HG03135 (cell line): ENCODE measurements around the gene EMILIN1.

ENCODE experiments used
- ATAC-seq: cut with Tn5 transposase; IDR thresholded peaks from one replicate; pipeline ENCODE4 v1.9.1; 2021; ENCODE audit warnings: mild to moderate bottlenecking, moderate library complexity; ENCODE audit not compliant: unreplicated experiment

Gene EMILIN1

DNA sequence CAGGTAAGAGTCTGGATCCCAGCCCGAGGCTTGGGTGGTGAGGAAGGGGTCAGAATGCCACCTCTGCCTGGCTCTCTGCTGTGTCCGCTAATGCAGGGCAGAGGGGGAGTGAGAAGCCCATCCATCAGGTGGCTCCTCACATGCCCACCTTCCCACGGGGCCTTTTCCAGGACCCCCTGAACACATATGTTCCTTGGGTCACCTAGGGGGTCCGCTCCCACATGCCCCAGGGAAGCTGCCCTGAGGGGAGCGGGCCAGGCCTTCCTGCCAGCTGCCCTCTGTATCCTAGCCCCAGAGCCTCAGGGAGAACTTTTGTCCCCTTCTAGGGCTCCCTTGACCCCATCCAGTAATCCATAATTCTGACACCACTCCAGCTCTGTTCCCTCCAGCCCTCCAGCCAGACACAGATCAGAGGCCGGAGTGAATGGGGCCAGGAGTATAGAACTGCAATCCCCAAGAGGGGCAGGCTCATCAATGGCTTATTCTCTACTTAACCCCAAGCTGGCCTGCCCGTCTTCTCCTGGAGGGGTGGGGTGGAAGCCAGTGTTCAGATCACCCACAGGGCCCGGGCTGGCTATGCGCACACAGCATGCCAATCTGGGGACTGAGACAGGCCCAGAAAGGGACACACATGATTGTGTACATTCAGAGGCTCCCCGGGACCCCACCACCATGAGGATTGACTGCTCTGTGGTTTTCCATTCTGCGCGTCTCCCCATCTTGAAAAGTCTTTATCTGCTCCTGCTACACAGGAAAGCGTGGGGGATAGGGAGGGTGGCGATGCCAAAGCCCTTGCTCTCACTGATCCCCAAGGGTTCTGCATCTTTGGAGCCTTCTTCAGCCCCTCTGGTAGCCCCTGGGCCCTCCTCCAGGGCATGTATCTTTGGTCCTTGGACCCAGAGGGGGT lies 1.1 kb downstream of the EMILIN1 start:
- ATAC-seq: no peak

DNA sequence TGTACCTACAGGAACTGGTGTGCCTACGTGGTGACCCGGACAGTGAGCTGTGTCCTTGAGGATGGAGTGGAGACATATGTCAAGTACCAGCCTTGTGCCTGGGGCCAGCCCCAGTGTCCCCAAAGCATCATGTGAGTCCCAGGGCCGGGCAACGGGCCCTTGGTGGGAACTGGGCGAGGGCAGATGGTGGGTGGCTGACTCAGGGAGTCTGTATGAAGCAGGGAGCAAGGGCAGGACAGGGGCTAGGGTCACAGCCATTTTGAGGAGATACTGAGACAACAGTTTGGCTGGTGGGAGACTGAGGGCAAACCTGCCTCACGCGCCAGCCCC lies 1.7 kb downstream of the EMILIN1 start:
- no peak for ATAC-seq

DNA sequence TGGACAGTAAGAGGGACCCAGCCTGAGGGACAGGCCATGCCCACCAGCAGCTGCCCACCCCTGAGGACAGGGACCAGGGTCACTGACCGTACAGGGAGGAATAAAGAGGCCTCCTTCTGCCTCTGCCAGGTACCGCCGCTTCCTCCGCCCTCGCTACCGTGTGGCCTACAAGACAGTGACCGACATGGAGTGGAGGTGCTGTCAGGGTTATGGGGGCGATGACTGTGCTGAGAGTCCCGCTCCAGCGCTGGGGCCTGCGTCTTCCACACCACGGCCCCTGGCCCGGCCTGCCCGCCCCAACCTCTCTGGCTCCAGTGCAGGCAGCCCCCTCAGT lies 2.2 kb downstream of the EMILIN1 start:
- ATAC-seq: no peak

DNA sequence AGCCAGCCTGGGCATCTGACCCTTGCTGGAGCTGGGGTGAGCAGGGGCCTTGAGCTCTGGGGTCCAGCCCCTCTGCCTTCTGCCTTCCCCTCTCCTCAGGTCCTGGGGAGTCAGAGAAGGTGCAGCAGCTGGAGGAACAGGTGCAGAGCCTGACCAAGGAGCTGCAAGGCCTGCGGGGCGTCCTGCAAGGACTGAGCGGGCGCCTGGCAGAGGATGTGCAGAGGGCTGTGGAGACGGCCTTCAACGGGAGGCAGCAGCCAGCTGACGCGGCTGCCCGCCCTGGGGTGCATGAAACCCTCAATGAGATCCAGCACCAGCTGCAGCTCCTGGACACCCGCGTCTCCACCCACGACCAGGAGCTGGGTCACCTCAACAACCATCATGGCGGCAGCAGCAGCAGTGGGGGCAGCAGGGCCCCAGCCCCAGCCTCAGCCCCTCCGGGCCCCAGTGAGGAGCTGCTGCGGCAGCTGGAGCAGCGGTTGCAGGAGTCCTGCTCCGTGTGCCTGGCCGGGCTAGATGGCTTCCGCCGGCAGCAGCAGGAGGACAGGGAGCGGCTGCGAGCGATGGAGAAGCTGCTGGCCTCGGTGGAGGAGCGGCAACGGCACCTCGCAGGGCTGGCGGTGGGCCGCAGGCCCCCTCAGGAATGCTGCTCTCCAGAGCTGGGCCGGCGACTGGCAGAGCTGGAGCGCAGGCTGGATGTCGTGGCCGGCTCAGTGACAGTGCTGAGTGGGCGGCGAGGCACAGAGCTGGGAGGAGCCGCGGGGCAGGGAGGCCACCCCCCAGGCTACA lies 3.8 kb downstream of the EMILIN1 start:
- no peak for ATAC-seq

DNA sequence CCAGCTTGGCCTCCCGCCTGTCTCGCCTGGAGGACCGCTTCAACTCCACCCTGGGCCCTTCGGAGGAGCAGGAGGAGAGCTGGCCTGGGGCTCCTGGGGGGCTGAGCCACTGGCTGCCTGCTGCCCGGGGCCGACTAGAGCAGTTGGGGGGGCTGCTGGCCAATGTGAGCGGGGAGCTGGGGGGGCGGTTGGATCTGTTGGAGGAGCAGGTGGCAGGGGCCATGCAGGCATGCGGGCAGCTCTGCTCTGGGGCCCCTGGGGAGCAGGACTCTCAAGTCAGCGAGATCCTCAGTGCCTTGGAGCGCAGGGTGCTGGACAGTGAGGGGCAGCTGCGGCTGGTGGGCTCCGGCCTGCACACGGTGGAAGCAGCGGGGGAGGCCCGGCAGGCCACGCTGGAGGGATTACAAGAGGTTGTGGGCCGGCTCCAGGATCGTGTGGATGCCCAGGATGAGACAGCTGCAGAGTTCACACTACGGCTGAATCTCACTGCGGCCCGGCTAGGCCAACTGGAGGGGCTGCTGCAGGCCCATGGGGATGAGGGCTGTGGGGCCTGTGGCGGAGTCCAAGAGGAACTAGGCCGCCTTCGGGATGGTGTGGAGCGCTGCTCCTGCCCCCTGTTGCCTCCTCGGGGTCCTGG lies 4.5 kb downstream of the EMILIN1 start:
- ATAC-seq: no peak

DNA sequence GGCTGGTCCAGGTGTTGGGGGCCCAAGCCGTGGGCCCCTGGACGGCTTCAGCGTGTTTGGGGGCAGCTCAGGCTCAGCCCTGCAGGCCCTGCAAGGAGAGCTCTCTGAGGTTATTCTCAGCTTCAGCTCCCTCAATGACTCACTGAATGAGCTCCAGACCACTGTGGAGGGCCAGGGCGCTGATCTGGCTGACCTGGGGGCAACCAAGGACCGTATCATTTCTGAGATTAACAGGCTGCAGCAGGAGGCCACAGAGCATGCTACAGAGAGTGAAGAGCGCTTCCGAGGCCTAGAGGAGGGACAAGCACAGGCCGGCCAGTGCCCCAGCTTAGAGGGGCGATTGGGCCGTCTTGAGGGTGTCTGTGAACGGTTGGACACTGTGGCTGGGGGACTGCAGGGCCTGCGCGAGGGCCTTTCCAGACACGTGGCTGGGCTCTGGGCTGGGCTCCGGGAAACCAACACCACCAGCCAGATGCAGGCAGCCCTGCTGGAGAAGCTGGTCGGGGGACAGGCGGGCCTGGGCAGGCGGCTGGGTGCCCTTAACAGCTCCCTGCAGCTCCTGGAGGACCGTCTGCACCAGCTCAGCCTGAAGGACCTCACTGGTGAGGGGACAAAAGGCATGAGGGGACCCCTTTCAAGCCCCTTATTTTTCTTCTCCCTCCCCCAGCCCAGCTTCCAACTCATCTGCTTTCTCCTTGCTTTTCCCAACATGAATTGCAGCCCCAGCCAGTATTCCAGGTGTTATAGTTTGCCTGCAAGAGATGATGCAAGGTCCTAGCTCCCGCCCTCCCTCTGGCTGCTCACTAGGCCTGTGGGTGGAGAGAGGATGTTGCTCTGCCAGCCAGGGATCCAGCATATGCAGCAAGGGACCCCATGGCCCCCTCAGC lies 5.2 kb downstream of the EMILIN1 start:
- ATAC-seq: no peak

DNA sequence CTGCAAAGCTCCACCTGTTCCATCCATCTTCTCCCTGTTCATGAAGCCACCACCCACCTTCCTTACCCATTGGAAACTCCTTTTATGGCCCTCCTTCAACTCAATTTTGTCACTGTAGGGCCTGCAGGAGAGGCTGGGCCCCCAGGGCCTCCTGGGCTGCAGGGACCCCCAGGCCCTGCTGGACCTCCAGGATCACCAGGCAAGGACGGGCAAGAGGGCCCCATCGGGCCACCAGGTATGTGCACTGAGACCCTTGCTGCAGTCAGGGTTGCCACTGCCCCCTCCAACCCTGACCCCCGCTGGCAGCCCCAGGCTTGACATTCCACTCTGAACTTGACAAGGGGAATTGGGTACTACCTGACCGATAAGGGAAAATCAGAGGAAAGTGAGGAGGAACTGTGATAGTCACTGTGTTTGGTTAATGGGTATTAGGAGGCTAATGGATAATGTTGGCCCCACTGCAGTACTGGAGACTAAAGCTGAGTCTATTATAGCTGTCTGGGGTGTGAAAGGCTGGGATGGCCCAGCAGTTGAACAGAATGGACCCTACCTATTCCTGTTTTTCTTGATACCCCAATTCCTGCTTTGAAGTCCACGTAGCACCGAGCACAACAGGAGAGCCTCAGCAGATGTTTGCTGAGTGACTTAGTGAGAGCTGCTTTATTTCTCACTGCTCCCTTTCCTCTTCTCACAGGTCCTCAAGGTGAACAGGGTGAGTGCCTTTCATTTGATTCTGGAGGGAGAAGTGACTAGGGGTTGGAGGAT lies 6.1 kb downstream of the EMILIN1 start:
- no peak for ATAC-seq

DNA sequence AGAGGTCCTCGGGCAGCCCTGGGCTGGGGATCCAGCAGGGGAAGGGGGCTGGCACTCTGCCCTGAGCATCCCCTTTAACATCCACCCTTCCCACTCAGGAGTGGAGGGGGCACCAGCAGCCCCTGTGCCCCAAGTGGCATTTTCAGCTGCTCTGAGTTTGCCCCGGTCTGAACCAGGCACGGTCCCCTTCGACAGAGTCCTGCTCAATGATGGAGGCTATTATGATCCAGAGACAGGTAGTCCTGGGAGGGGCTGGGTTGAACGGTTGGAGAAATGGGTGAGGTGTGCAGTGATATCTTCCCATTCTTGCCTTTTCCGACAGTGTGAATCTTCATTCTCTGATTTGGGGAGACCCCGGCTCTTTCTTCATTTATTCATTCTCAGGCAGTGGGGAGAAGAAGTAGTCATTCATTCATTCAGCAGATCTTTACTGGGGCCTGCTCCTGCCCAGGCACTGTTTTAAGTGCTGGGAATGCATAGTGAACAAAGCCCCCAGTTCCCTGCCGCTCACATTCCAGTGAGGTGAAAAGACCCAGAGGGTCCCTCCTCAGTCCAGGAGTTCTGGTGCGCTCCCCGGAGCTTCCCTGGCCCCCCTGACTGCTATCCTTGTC lies 6.8 kb downstream of the EMILIN1 start:
- no peak for ATAC-seq

DNA sequence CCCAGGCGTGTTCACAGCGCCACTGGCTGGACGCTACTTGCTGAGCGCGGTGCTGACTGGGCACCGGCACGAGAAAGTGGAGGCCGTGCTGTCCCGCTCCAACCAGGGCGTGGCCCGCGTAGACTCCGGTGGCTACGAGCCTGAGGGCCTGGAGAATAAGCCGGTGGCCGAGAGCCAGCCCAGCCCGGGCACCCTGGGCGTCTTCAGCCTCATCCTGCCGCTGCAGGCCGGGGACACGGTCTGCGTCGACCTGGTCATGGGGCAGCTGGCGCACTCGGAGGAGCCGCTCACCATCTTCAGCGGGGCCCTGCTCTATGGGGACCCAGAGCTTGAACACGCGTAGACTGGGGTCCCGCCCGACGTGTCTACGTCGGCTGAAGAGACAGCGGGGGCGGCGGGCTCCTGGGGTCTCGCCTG lies 7.3 kb downstream of the EMILIN1 start:
- ATAC-seq: peak; percentile 4

DNA sequence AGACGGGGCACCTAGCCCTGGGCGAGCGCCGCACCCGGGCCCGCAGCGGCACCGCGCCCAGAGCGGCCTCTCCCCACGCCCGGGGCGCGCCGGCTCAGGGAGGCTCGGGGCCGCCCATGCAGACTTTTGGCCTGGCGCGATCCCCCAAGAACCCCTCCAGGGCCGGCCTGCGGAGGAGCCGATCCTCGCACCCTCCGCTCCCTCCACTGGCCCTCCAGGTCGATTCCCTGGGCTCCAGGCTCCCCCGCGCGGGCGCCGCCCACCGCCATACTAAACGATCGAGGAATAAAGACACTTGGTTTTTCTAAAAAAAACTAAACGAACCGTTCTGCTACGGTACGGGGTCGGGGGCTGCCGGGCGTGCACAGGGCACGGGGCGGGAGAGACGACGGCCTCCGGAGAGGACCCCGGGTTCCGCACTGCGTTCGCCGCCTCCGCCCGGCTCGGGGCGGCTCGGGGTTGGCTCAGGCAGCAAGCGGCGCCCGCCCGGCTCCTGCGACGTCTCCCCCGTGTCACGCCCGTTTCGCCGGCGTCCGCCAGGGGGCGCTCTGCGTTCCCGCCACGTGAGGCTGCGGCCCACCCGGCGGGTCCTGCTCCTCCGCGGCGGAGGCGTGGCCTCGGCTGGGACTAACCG lies 7.8 kb downstream of the EMILIN1 start:
- peak; percentile 74 for ATAC-seq

DNA sequence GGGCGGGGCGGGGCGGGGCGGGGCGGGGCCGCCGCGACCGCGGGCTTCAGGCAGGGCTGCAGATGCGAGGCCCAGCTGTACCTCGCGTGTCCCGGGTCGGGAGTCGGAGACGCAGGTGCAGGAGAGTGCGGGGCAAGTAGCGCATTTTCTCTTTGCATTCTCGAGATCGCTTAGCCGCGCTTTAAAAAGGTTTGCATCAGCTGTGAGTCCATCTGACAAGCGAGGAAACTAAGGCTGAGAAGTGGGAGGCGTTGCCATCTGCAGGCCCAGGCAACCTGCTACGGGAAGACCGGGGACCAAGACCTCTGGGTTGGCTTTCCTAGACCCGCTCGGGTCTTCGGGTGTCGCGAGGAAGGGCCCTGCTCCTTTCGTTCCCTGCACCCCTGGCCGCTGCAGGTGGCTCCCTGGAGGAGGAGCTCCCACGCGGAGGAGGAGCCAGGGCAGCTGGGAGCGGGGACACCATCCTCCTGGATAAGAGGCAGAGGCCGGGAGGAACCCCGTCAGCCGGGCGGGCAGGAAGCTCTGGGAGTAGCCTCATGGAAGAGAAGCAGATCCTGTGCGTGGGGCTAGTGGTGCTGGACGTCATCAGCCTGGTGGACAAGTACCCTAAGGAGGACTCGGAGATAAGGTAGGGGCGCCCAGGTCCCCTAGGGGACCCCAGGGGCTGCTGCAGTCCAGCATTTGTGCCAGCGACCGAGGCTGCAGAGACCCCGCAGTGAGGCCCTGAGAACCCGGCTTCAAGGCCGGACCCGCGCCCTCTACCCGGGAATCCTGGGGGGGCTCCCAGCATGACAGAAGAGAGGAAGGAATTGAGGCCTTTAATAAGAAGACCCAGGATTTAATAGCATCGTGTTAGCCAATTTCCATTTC lies 8.5 kb downstream of the EMILIN1 start, which contains the start of gene KHK:
KHK (plus strand) TSS at position 49 of the 870 bp plus-strand sequence; CDS start at position 537, 488 bp downstream.
- peak; percentile 12 for ATAC-seq

DNA sequence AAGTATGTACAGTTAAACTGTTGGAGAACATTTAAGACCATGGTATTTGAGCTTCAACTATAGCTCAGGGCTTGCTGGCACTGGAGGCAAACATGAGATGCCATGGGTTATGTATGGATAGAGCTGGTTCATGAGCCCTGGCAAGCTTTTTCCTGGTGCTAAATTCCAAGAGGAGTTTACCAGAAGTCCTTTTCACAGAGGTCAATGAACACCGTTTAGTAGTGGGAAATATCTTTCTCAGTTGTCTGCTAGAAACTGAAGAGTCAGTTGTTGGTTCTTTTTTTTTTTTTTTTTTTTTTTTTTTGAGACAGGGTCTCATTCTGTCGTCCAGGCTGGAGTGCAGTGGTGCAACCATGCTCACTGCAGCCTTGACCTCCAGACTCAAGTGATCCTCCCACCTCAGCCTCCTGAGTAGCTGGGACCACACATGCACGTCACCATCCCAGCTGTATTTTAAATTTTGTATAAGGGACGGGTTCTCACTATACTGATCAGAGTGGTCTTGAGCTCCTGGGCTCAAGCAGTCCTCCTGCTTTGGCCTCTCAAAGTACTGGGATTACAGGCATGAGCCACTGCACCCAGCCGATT lies 9.5 kb downstream of the EMILIN1 start:
- ATAC-seq: no peak

DNA sequence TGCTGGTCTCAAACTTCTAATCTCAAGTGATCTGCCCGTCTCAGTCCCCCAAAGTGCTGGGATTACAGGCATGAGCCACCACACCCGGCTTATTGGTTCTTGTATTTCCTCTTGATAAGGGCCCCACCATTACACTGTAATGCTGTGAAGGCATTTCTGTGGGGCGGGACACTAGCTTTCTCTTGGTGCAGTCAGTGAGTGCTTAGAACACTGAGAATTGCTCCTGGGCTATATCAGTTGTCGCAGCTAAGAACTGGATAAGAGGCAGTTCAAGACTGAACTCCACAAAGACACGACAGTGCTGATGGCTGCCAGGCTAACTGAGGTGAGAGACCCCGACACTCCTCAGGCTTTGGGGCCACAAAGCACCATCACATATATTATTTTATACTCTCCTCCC lies 10.2 kb downstream of the EMILIN1 start:
- ATAC-seq: no peak

DNA sequence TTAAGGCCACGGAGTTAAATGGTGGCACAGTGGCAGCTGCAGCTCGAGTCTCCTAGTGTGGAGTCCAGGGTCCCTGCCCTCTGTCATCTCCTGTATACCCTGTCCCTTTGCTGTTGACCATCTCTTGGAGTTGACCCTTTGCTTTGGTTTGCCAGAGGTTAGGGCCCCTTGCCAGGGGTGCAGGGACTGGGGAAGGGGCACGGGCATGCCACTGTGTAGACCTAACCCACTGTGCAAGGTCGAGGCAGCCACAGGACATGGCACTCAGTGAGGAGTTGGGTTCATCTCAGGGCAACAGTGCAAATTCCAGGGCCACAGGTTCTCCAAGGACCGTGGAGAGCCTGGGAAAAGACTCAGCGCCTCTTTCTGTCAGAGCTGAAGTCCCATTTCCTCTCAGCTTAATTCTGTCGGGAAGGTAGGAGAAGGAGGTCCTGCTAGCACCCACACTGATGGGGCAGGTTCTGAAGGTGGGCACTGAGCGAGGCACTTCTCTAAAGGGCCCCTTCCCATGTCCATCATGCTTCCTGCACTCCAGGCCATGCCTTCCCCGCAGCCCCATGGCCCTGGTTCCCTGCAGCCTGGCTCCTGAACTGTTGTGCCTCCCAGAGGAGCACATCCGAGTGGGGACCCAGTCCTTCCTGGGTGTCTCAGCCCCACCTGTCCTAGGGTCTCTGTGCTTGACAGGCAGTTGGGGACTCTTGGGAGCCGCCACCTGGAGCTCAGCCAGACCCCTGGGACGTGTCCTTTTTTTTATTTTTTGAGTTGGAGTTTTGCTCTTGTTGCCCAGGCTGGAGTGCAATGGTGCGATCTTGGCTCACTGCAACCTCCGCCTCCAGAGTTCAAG lies 10.9 kb downstream of the EMILIN1 start:
- no peak for ATAC-seq

DNA sequence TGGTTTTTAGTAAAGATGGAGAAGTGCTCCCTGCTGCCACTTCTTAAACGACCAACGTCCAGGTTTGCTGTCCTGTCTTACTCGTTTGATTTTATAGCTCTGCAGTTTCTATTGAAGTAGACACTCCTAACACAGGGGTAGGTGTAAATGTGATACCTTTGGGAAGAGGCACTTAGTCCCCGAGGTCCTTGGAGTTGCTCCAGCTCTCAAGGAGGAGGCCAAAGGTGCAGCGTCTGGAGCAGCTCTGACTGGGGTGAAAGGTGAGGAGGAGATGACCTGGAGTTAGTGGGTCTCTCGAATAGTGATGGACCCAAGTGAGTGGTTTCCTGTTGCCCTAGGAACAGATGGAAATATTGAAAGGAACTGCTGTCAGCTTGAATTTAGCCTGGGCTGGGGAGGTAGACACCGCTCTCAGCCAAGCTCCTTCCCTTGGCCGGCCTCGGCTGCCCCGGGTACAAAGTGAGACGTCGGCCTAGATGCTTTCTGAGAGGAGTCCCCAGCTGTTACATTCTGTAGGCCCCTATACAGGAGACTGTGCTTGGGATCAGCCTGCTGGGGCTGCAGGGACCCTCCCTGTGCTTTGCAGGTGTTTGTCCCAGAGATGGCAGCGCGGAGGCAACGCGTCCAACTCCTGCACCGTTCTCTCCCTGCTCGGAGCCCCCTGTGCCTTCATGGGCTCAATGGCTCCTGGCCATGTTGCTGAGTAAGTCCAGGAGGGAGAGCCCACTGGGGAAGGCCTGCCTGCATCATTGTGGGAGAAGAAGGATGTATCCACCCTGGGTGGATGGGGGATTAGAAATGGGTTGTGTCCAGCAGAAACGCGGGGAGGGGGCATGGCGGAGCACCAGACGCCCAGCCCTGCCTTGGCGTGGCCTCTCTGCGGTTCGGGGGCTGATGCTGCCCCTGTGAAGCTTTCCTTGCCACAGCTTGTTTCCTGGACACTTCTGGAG lies 13.6 kb downstream of the EMILIN1 start:
- no peak for ATAC-seq
